Parathyroid adenoma (tissue), 2 donors: ENCODE data around the gene FXYD1.

Source experiments
- H2AFZ ChIP-seq: fragments of 300-600 bp; sonication (generic); one replicate; pipeline ENCODE4 v1.7.0; 2017; ENCODE audit warnings: antibody characterized with exemption, mild to moderate bottlenecking
- H3K27ac ChIP-seq: fragments of 300-600 bp; sonication (generic); one replicate; pipeline ENCODE4 v1.7.0; 2017
- H3K27me3 ChIP-seq: fragments of 300-600 bp; sonication (generic); one replicate; pipeline ENCODE4 v1.7.0; 2017; ENCODE audit warnings: low read length; ENCODE audit not compliant: control insufficient read depth, insufficient read depth
- H3K36me3 ChIP-seq: fragments of 300-600 bp; sonication (generic); one replicate; pipeline ENCODE4 v1.7.0; 2017; ENCODE audit warnings: low read length; ENCODE audit not compliant: control insufficient read depth, insufficient read depth
- H3K4me1 ChIP-seq: fragments of 300-600 bp; sonication (generic); one replicate; pipeline ENCODE4 v1.7.0; 2017; ENCODE audit warnings: control low read depth
- H3K4me2 ChIP-seq: fragments of 300-600 bp; sonication (generic); one replicate; pipeline ENCODE4 v1.7.0; 2017; ENCODE audit warnings: low read length
- H3K4me3 ChIP-seq: fragments of 300-600 bp; sonication (generic); one replicate; pipeline ENCODE4 v1.7.0; 2017; ENCODE audit warnings: low read depth, low read length
- H3K79me2 ChIP-seq: fragments of 300-600 bp; sonication (generic); one replicate; pipeline ENCODE4 v1.7.0; 2017; ENCODE audit warnings: control low read depth
- H3K9ac ChIP-seq: fragments of 300-600 bp; sonication (generic); one replicate; pipeline ENCODE4 v1.7.0; 2017; ENCODE audit warnings: mild to moderate bottlenecking
- H3K9me3 ChIP-seq: fragments of 300-600 bp; sonication (generic); one replicate; pipeline ENCODE4 v1.7.0; 2017; ENCODE audit warnings: low read length; ENCODE audit not compliant: control insufficient read depth
- CTCF ChIP-seq: fragments of 300-600 bp; sonication (generic); IDR thresholded peaks from one replicate; pipeline ENCODE4 v1.7.0; 2017; ENCODE audit warnings: antibody characterized with exemption, mild to moderate bottlenecking
- donor health status: primary hyperparathyroidism.

Gene FXYD1

GRCh38 chr19:35165200-35166058, 26.8 kb downstream of the FXYD1 start:
- no peak for TF ChIP-seq CTCF
- no peaks in the 10 kb centered on the region for H3K4me1 ChIP-seq
- H3K27me3 ChIP-seq = no peaks in the 10 kb centered on the region
- no peak overlapping the region for H2AFZ ChIP-seq
- no peak overlapping the region for H3K27ac ChIP-seq
- no peaks in the 10 kb centered on the region for H3K36me3 ChIP-seq
- H3K9me3 ChIP-seq = no peaks in the 10 kb centered on the region
- H3K9ac ChIP-seq = no peak overlapping the region
- no peak overlapping the region for H3K4me2 ChIP-seq
- H3K4me3 ChIP-seq = no peak overlapping the region
- no peaks in the 10 kb centered on the region for H3K79me2 ChIP-seq

- H2AFZ ChIP-seq = no peak overlapping the region
- H3K4me2 ChIP-seq = no peak overlapping the region
- no peaks in the 10 kb centered on the region for H3K36me3 ChIP-seq
- H3K9ac ChIP-seq = no peak overlapping the region
- no peaks in the 10 kb centered on the region for H3K27me3 ChIP-seq
- TF ChIP-seq CTCF = no peak
- no peaks in the 10 kb centered on the region for H3K4me1 ChIP-seq
- no peak overlapping the region for H3K27ac ChIP-seq
- no peaks in the 10 kb centered on the region for H3K79me2 ChIP-seq
- H3K9me3 ChIP-seq = no peaks in the 10 kb centered on the region
- H3K4me3 ChIP-seq = no peak overlapping the region
Observed at GRCh38 chr19:35166100-35167063, 27.8 kb downstream of the FXYD1 start.

DNA sequence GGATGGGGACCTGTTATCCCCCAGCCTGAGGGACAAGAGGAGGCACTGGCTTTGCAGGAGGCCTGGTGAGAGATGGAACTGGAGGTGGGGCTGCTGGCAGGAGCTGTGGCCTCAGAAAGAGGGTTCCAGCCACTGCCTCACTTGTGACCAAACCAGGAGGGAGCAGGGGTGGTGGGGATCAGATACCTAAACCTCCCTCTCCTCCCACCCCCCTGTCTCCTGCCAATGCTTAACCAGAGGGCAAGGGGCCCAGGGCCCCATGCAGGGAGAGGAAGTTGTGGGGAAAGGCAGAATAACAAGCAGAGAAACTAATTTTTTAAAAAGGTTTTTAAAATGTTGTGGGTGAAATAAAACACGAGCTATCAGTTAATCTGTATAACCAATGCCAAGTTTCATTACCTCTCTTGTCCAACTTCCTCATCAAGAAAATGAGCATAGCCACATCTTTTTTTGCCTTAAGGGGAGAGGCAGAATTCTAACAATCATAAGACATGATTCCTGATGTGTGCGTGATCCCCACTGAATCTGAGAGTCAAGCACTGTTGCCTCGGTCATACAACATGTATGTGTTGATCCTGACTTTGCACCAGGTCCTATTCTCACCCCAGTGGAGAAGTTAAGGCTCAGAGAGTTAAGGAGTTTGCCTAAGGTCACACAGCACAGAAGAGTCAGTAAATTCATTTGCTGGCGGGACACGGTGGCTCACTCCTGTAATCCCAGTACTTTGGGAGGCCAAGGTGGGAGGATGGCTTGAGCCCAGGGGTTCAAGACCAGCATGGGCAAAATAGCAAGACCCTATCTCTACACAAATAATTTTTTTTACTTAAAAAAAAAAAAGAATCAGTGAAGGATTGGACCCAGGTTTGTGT, 28.9 kb downstream of the FXYD1 start:
- no peaks in the 10 kb centered on the region for H3K79me2 ChIP-seq
- no peak overlapping the region for H2AFZ ChIP-seq
- H3K4me3 ChIP-seq = no peak overlapping the region
- H3K27me3 ChIP-seq = no peaks in the 10 kb centered on the region
- no peaks in the 10 kb centered on the region for H3K4me1 ChIP-seq
- H3K9ac ChIP-seq = no peak overlapping the region
- H3K36me3 ChIP-seq = no peaks in the 10 kb centered on the region
- no peak for TF ChIP-seq CTCF
- no peak overlapping the region for H3K27ac ChIP-seq
- no peak overlapping the region for H3K4me2 ChIP-seq
- no peaks in the 10 kb centered on the region for H3K9me3 ChIP-seq

- H3K4me1 ChIP-seq = no peaks in the 10 kb centered on the region
Observed at GRCh38 chr19:35168196-35168595, 29.6 kb downstream of the FXYD1 start.

More at GRCh38 chr19:35168196-35168595, 29.6 kb downstream of the FXYD1 start:
- H3K9me3 ChIP-seq = no peaks in the 10 kb centered on the region
- H3K4me3 ChIP-seq = no peak overlapping the region
- H3K4me2 ChIP-seq = no peak overlapping the region
- H3K36me3 ChIP-seq = no peaks in the 10 kb centered on the region
- TF ChIP-seq CTCF = no peak
- no peak overlapping the region for H3K27ac ChIP-seq
- no peaks in the 10 kb centered on the region for H3K27me3 ChIP-seq
- H3K79me2 ChIP-seq = no peaks in the 10 kb centered on the region
- no peak overlapping the region for H2AFZ ChIP-seq
- no peak overlapping the region for H3K9ac ChIP-seq
